Kidney epithelial cell (primary cell): ENCODE data around the gene B4GALT5. TPM values are rescaled to one million over a fixed set of nuclear protein-coding genes. Genes with fewer than 3 reads are reported as not detected.
"Not testable (repeated sequence)": the region's sequence is repeated elsewhere in the genome, so short reads cannot be mapped to it uniquely, and the experiment has no call there.

ENCODE experiments used
- DNase-seq: peaks from one replicate; pipeline ENCODE4 v3.0.0-alpha.2; 2010; ENCODE audit warnings: low read depth
- H3K27me3 ChIP-seq: 2 replicates; pipeline ENCODE4 v1.6.0; 2011; ENCODE audit warnings: low read length; ENCODE audit not compliant: control insufficient read depth, insufficient read depth
- H3K36me3 ChIP-seq: 2 replicates; pipeline ENCODE4 v1.5.1; 2011; ENCODE audit warnings: low read length; ENCODE audit not compliant: control insufficient read depth, insufficient read depth
- H3K4me3 ChIP-seq: 2 replicates; pipeline ENCODE4 v1.5.1; 2011; ENCODE audit warnings: low read depth, mild to moderate bottlenecking, control low read depth, low read length
- CTCF ChIP-seq: IDR thresholded peaks from 2 replicates; pipeline ENCODE4 v1.5.1; 2011; ENCODE audit warnings: mild to moderate bottlenecking, moderate library complexity, low read length, control low read depth, inconsistent platforms; ENCODE audit not compliant: insufficient read depth, poor library complexity, severe bottlenecking
- total RNA-seq: library from RNA; depleted of rRNA; stranded (reverse); fragments of >200 nt; gene quantifications from 2 replicates; pipeline ENCODE4 v1.2.3, GENCODE V29; 2015

Gene B4GALT5
- total RNA-seq, 1 donor from 2014 or later: 67.6 TPM

GRCh38 chr20:49672096-49672664, 41.5 kb downstream of the B4GALT5 start:
- H3K27me3 ChIP-seq: no peaks in the 10 kb centered on the region
- TF ChIP-seq CTCF: no peak
- H3K36me3 ChIP-seq: no peaks in the 10 kb centered on the region
- DNase-seq: no peak
- no peak overlapping the region for H3K4me3 ChIP-seq

- TF ChIP-seq CTCF: no peak
- H3K36me3 ChIP-seq: no peaks in the 10 kb centered on the region
- DNase-seq: no peak
These were observed 42.2 kb downstream of the B4GALT5 start for GRCh38 chr20:49671433-49671832.

GRCh38 chr20:49669601-49670189, 44.0 kb downstream of the B4GALT5 start:
- DNase-seq: no peak
- no peaks in the 10 kb centered on the region for H3K27me3 ChIP-seq
- H3K4me3 ChIP-seq: no peak overlapping the region
- TF ChIP-seq CTCF: no peak
- no peaks in the 10 kb centered on the region for H3K36me3 ChIP-seq

More at GRCh38 chr20:49671433-49671832, 42.2 kb downstream of the B4GALT5 start:
- H3K4me3 ChIP-seq: no peak overlapping the region
- H3K27me3 ChIP-seq: no peaks in the 10 kb centered on the region

- not testable (repeated sequence) for DNase-seq, H3K27me3 ChIP-seq, H3K4me3 ChIP-seq, H3K36me3 ChIP-seq
These were observed 44.8 kb downstream of the B4GALT5 start for GRCh38 chr20:49668878-49669195.

- Histone ChIP-seq H3K36me3 (no peaks in the 10 kb centered on the region), H3K4me3 (no peak overlapping the region), H3K27me3 (no peaks in the 10 kb centered on the region)
- no peak for TF ChIP-seq CTCF
- no peak for DNase-seq
These were observed 45.3 kb downstream of the B4GALT5 start for GRCh38 chr20:49668181-49668877.

- no peak for DNase-seq
- Histone ChIP-seq H3K27me3 (no peaks in the 10 kb centered on the region), H3K4me3 (no peak overlapping the region), H3K36me3 (no peaks in the 10 kb centered on the region)
- no peak for TF ChIP-seq CTCF
These were observed 46.8 kb downstream of the B4GALT5 start for GRCh38 chr20:49666911-49667310.
